Mesenchymal stem cell (in vitro differentiated cells and primary cell): ENCODE data around the gene SPRED3.
A peak's percentile ranks its signal among the peaks of the same experiment; 100 is the strongest.

Experiments used
- DNase-seq: peaks from one replicate; pipeline ENCODE4 v3.0.0-alpha.2; 2013
- H2AFZ ChIP-seq: one replicate; pipeline ENCODE4 v1.6.1; 2013; ENCODE audit warnings: low read depth, mild to moderate bottlenecking, control low read depth, inconsistent platforms, low read length, moderate library complexity
- H2AK5ac ChIP-seq: 2 replicates; pipeline ENCODE4 v1.6.1; 2013; ENCODE audit warnings: low read length, moderate library complexity, mild to moderate bottlenecking, inconsistent platforms; ENCODE audit not compliant: severe bottlenecking
- H2BK120ac ChIP-seq: one replicate; pipeline ENCODE4 v1.6.1; 2013; ENCODE audit warnings: low read depth, mild to moderate bottlenecking, inconsistent platforms, low read length, moderate library complexity
- H2BK12ac ChIP-seq, 2 experiments: one replicate each; pipeline ENCODE4 v1.6.1; 2013; ENCODE audit warnings: inconsistent platforms in 2 of 2, low read length in 2 of 2, mild to moderate bottlenecking in 2 of 2, moderate library complexity in 2 of 2, control low read depth in 1 of 2
- H2BK15ac ChIP-seq: one replicate; pipeline ENCODE4 v1.6.1; 2013; ENCODE audit warnings: mild to moderate bottlenecking, low read depth, inconsistent platforms; ENCODE audit not compliant: poor library complexity, severe bottlenecking
- H2BK5ac ChIP-seq: 2 replicates; pipeline ENCODE4 v1.6.1; 2013; ENCODE audit warnings: low read depth, mild to moderate bottlenecking, low read length, control low read depth, inconsistent platforms; ENCODE audit not compliant: poor library complexity, severe bottlenecking
- H3K14ac ChIP-seq, 2 experiments: one replicate each; pipeline ENCODE4 v1.6.1; 2013; ENCODE audit warnings: inconsistent platforms in 2 of 2, low read length in 2 of 2, control low read depth in 1 of 2, mild to moderate bottlenecking in 1 of 2, moderate library complexity in 1 of 2
- H3K18ac ChIP-seq, 2 experiments: one replicate each; pipeline ENCODE4 v1.6.1; 2013; ENCODE audit warnings: inconsistent platforms in 2 of 2, low read length in 2 of 2, control low read depth in 1 of 2, low read depth in 1 of 2, mild to moderate bottlenecking in 1 of 2
- H3K23ac ChIP-seq, 2 experiments: one replicate each; pipeline ENCODE4 v1.6.1; 2013; ENCODE audit warnings: inconsistent platforms in 2 of 2, low read length in 2 of 2, mild to moderate bottlenecking in 2 of 2, moderate library complexity in 2 of 2, control low read depth in 1 of 2
- H3K27ac ChIP-seq: 2 replicates; pipeline ENCODE4 v1.5.1; 2013; ENCODE audit warnings: mild to moderate bottlenecking, moderate library complexity, low read length, control low read depth, inconsistent platforms; ENCODE audit not compliant: poor library complexity, severe bottlenecking
- H3K27me3 ChIP-seq, 2 experiments: 2 replicates each; pipeline versions ENCODE4 v1.6.1 to v1.7.0; 2013; ENCODE audit warnings: low read length in 2 of 2, mild to moderate bottlenecking in 2 of 2, moderate library complexity in 2 of 2, control low read depth in 1 of 2, inconsistent platforms in 1 of 2; ENCODE audit not compliant: control insufficient read depth in 1 of 2, insufficient read depth in 1 of 2
- H3K36me3 ChIP-seq, 2 experiments: 2 replicates each; pipeline versions ENCODE4 v1.6.1 to v1.7.0; 2013; ENCODE audit warnings: low read length in 2 of 2, control low read depth in 1 of 2, inconsistent platforms in 1 of 2, low read depth in 1 of 2, mild to moderate bottlenecking in 1 of 2; ENCODE audit not compliant: insufficient read depth in 2 of 2, control insufficient read depth in 1 of 2
- H3K4ac ChIP-seq, 2 experiments: one replicate each; pipeline ENCODE4 v1.6.1; 2013; ENCODE audit warnings: inconsistent platforms in 2 of 2, low read length in 2 of 2, mild to moderate bottlenecking in 2 of 2, moderate library complexity in 2 of 2, control low read depth in 1 of 2, low read depth in 1 of 2
- H3K4me1 ChIP-seq: 2 replicates; pipeline ENCODE4 v1.6.1; 2013; ENCODE audit warnings: low read depth, low read length, control low read depth; ENCODE audit not compliant: control insufficient read depth, insufficient read depth
- H3K4me2 ChIP-seq: 2 replicates; pipeline ENCODE4 v1.6.1; 2013; ENCODE audit warnings: low read length, mild to moderate bottlenecking, inconsistent platforms; ENCODE audit not compliant: poor library complexity, severe bottlenecking
- H3K4me3 ChIP-seq, 2 experiments: 2 replicates each; pipeline versions ENCODE4 v1.5.1 to v1.7.0; 2013; ENCODE audit warnings: low read length in 2 of 2, mild to moderate bottlenecking in 2 of 2, control low read depth in 1 of 2, low read depth in 1 of 2; ENCODE audit not compliant: insufficient read depth in 1 of 2
- H3K79me1 ChIP-seq: replicated peaks from 2 replicates; pipeline ENCODE4 v1.6.1; 2013; ENCODE audit warnings: mild to moderate bottlenecking, control low read depth, low read length, inconsistent platforms; ENCODE audit not compliant: poor library complexity, severe bottlenecking
- H3K9ac ChIP-seq: 2 replicates; pipeline ENCODE4 v1.7.0; 2013; ENCODE audit warnings: mild to moderate bottlenecking, low read length, moderate library complexity
- H3K9me3 ChIP-seq: 2 replicates; pipeline ENCODE4 v1.7.0; 2013; ENCODE audit warnings: mild to moderate bottlenecking, low read length; ENCODE audit not compliant: control insufficient read depth
- H4K8ac ChIP-seq: one replicate; pipeline ENCODE4 v1.6.1; 2013; ENCODE audit warnings: inconsistent platforms, mild to moderate bottlenecking, low read length, moderate library complexity
- H4K91ac ChIP-seq: one replicate; pipeline ENCODE4 v1.6.1; 2013; ENCODE audit warnings: mild to moderate bottlenecking, low read length, inconsistent platforms
- WGBS: methylation state at CpG from one replicate; pipeline ENCODE4 v1.1.7; 2013; ENCODE audit warnings: mixed read lengths; 5-methylcytosine and 5-hydroxymethylcytosine counted together

Gene SPRED3

DNA sequence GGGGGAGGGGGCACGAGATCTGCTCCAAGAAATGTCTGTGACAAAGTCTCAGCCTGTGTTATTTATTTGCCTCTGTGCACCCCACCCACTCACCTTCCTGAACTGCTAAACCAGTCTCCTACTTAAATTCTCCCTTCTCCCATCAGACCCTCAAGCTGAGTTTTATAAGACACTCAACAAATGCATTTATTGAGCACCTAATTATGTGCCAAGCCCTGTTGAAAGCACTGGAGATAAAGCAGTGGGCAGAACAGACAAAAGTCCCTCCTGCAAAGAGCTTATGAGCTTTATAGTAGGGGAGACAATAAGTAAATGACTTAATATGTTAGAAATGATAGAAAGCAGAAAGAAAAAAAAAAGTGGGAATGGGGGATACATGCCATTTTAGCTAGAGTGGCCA is 11.0 kb downstream of the SPRED3 start:
- Histone ChIP-seq H3K79me1 (peaks cover 8% of the 10 kb centered on the region), H3K36me3 (peaks cover 4 to 19% of the 10 kb centered on the region in 2 experiments), H4K8ac (no peak overlapping the region), H3K23ac (no peak overlapping the region), H2AFZ (no peak overlapping the region), H3K27me3 (peaks cover 0 to 8% of the 10 kb centered on the region in 2 experiments), H2BK15ac (peak overlapping the region; percentile 65), H3K27ac (no peak overlapping the region), H2BK120ac (no peak overlapping the region), H3K18ac (peak overlapping the region in 1 of 2 experiments; percentile 5), H3K14ac (no peak overlapping the region), H3K9ac (no peak overlapping the region), H2BK12ac (no peak overlapping the region), H2BK5ac (no peak overlapping the region), H2AK5ac (no peak overlapping the region), H3K4me2 (no peak overlapping the region), H3K9me3 (no peaks in the 10 kb centered on the region), H3K4me3 (no peak overlapping the region), H3K4ac (no peak overlapping the region), H4K91ac (no peak overlapping the region), H3K4me1 (peaks cover 16% of the 10 kb centered on the region)
- 91% methylated on average over 1 of the region's 1 CpG for whole genome bisulfite sequencing
- no peak for DNase-seq

DNA sequence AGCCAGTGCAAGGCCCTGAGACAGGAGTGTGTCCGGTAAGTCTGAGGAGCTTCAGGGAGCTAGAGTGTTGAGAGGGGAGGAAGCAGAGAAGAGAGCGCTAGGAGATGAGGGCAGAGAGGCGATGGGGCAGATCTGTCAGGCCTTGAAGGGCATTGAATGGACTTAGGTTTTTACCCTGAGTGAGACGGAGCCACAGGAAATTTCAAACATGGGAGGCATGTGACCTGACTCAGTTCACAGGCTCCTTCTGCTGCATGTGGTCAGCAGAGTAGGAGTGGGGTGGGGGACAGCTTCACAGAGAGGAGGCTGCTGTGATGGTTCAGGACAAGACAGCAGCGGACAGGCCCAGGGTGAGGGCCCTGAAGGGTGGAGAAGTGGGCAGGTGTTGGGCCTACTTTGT is 11.9 kb downstream of the SPRED3 start:
- Histone ChIP-seq H3K27ac (no peak overlapping the region), H3K4me2 (no peak overlapping the region), H3K9ac (no peak overlapping the region), H3K79me1 (peaks cover 14% of the 10 kb centered on the region), H2BK15ac (no peak overlapping the region), H2BK12ac (no peak overlapping the region), H3K9me3 (no peaks in the 10 kb centered on the region), H3K4me1 (peaks cover 18% of the 10 kb centered on the region), H3K14ac (no peak overlapping the region), H3K27me3 (peaks cover 0 to 5% of the 10 kb centered on the region in 2 experiments), H3K4ac (no peak overlapping the region), H3K4me3 (no peak overlapping the region), H3K23ac (no peak overlapping the region), H2AFZ (no peak overlapping the region), H2BK120ac (no peak overlapping the region), H3K18ac (peak overlapping the region; percentile 38 to 58), H2BK5ac (no peak overlapping the region), H4K8ac (no peak overlapping the region), H3K36me3 (peaks cover 8 to 19% of the 10 kb centered on the region in 2 experiments), H2AK5ac (no peak overlapping the region), H4K91ac (no peak overlapping the region)
- DNase-seq: peak; percentile 55
- 69% methylated on average over 5 of the region's 5 CpGs for WGBS

DNA sequence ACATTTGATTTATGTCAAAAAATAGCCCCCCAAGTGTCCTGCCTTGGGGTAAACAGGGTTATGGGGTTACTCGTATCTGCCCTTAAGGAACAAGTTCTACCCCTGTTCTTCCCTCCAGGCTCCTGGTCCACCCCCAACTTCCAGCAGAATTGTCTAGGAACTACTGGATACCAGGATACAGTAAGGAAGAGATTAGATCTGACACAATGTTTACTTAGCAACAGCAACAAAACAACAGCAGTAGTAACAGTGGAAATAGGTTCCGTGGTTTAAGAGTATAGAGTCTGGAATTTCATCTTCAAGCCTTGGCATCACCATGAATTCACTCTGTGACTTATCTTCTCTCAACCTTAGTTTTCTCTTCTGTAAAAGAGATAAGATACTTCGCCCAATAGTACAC is 12.7 kb downstream of the SPRED3 start:
- Histone ChIP-seq H2BK15ac (no peak overlapping the region), H3K4me3 (no peak overlapping the region), H2AFZ (no peak overlapping the region), H3K79me1 (peaks cover 14% of the 10 kb centered on the region), H3K14ac (no peak overlapping the region), H3K4me2 (no peak overlapping the region), H2BK120ac (no peak overlapping the region), H4K8ac (no peak overlapping the region), H3K4ac (no peak overlapping the region), H3K36me3 (peaks cover 8 to 14% of the 10 kb centered on the region in 2 experiments), H3K9me3 (no peaks in the 10 kb centered on the region), H3K9ac (peak overlapping the region; percentile 57), H2BK5ac (no peak overlapping the region), H3K23ac (no peak overlapping the region), H2AK5ac (no peak overlapping the region), H3K4me1 (peaks cover 18% of the 10 kb centered on the region), H3K27me3 (peaks cover 0 to 3% of the 10 kb centered on the region in 2 experiments), H3K27ac (no peak overlapping the region), H4K91ac (no peak overlapping the region), H3K18ac (no peak overlapping the region), H2BK12ac (no peak overlapping the region)
- peak; percentile 95 for DNase-seq
- 100% methylated on average over 1 of the region's 3 CpGs for WGBS

DNA sequence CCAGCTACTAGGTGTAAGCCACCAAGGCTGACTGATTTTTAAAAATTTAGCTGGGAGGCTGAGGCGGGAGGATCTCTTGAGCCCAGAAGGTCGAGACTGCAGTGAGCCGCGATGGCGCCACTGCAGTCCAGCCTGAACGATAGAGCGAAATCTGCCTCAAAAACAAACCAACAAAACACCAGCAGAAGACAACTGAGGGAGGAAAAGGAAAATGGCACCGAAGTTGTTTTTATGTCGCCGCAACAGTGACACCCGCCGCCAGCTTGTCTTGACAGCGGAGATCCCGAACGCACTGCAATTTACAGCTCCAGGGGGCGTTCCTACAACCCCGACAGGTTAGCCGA is 14.1 kb downstream of the SPRED3 start:
- Histone ChIP-seq H2BK15ac (no peak overlapping the region), H3K14ac (no peak overlapping the region), H3K4me3 (peak overlapping the region in 1 of 2 experiments; percentile 80), H3K79me1 (peaks cover 14% of the 10 kb centered on the region), H2AFZ (no peak overlapping the region), H3K4me2 (peak overlapping the region; percentile 70), H3K9me3 (no peaks in the 10 kb centered on the region), H3K9ac (peak overlapping the region; percentile 68), H3K23ac (no peak overlapping the region), H3K18ac (peak overlapping the region in 1 of 2 experiments; percentile 70), H3K36me3 (peaks cover 17 to 20% of the 10 kb centered on the region in 2 experiments), H3K27me3 (no peaks in the 10 kb centered on the region), H3K4me1 (peaks cover 18% of the 10 kb centered on the region), H2BK5ac (no peak overlapping the region), H3K27ac (no peak overlapping the region), H2AK5ac (no peak overlapping the region), H2BK12ac (no peak overlapping the region), H2BK120ac (peak overlapping the region; percentile 73), H4K91ac (peak overlapping the region; percentile 39), H4K8ac (peak overlapping the region; percentile 41), H3K4ac (no peak overlapping the region)
- no peak for DNase-seq
- 6% methylated on average over 12 of the region's 18 CpGs for WGBS
